SK-N-SH treated with all-trans-retinoic acid at 6 μM for 48 hours (cell line): ENCODE data around the gene TUBGCP5.
"Not testable (repeated sequence)": the region's sequence is repeated elsewhere in the genome, so short reads cannot be mapped to it uniquely, and the experiment has no call there.

ENCODE experiments used
- ATAC-seq: fragments of 200-7000 bp; cut with Tn5 transposase; 3 replicates; pipeline ENCODE4 v1.9.1; 2020; ENCODE audit warnings: mild to moderate bottlenecking, moderate library complexity
- ARNTL ChIP-seq: fragments of 450-650 bp; formaldehyde crosslinking; IDR thresholded peaks from 2 replicates; pipeline ENCODE4 v1.5.0; 2020; ENCODE audit warnings: low read depth, mild to moderate bottlenecking, moderate library complexity, borderline replicate concordance
- CSDC2 ChIP-seq: fragments of 250-450 bp; sonication (Bioruptor Pico); IDR thresholded peaks from 2 replicates; pipeline ENCODE4 v1.5.0; 2020; ENCODE audit warnings: mild to moderate bottlenecking, moderate library complexity
- CSRNP3 ChIP-seq: fragments of 250-450 bp; sonication (Bioruptor Pico); IDR thresholded peaks from 2 replicates; pipeline ENCODE4 v1.5.1; 2021; ENCODE audit warnings: mild to moderate bottlenecking, moderate library complexity
- GLIS3 ChIP-seq: fragments of 250-450 bp; sonication (Bioruptor Pico); IDR thresholded peaks from 2 replicates; pipeline ENCODE4 v1.5.0; 2020; ENCODE audit warnings: mild to moderate bottlenecking, moderate library complexity
- OSR1 ChIP-seq: fragments of 250-450 bp; sonication (Bioruptor Pico); IDR thresholded peaks from 2 replicates; pipeline ENCODE4 v1.8.0; 2022; ENCODE audit warnings: moderate library complexity, mild to moderate bottlenecking, inconsistent platforms
- PPARA ChIP-seq: fragments of 250-450 bp; sonication (Bioruptor Pico); IDR thresholded peaks from 2 replicates; pipeline ENCODE4 v1.5.0; 2020; ENCODE audit warnings: mild to moderate bottlenecking, borderline replicate concordance
- RARB ChIP-seq: fragments of 250-450 bp; sonication (Bioruptor Pico); IDR thresholded peaks from 2 replicates; pipeline ENCODE4 v1.8.0; 2021; ENCODE audit warnings: mild to moderate bottlenecking, moderate library complexity
- TOX ChIP-seq: fragments of 250-450 bp; sonication (Bioruptor Pico); IDR thresholded peaks from 2 replicates; pipeline ENCODE4 v1.8.0; 2021; ENCODE audit warnings: mild to moderate bottlenecking, moderate library complexity, borderline replicate concordance
- TSHZ2 ChIP-seq: fragments of 250-450 bp; sonication (Bioruptor Pico); IDR thresholded peaks from 2 replicates; pipeline ENCODE4 v1.5.0; 2020; ENCODE audit warnings: mild to moderate bottlenecking, moderate library complexity
- ZC3H10 ChIP-seq: fragments of 250-450 bp; sonication (Bioruptor Pico); IDR thresholded peaks from 2 replicates; pipeline ENCODE4 v1.5.1; 2021; ENCODE audit warnings: mild to moderate bottlenecking, moderate library complexity
- ZFP3 ChIP-seq: fragments of 250-450 bp; sonication (Bioruptor Pico); IDR thresholded peaks from 2 replicates; pipeline ENCODE4 v1.5.0; 2020; ENCODE audit warnings: mild to moderate bottlenecking, moderate library complexity
- ZFP30 ChIP-seq: fragments of 450-650 bp; formaldehyde crosslinking; IDR thresholded peaks from 2 replicates; pipeline ENCODE4 v1.5.0; 2022; ENCODE audit warnings: mild to moderate bottlenecking, moderate library complexity
- ZNF70 ChIP-seq: fragments of 450-650 bp; formaldehyde crosslinking; IDR thresholded peaks from 2 replicates; pipeline ENCODE4 v1.5.0; 2020; ENCODE audit warnings: mild to moderate bottlenecking, moderate library complexity
- TF ChIP-seq, protein P1 (sequence below): fragments of 250-450 bp; sonication (Bioruptor Pico); IDR thresholded peaks from 2 replicates; pipeline ENCODE4 v1.8.0; 2021; ENCODE audit warnings: low read depth, mild to moderate bottlenecking, moderate library complexity, borderline replicate concordance
- TF ChIP-seq, protein P2 (sequence below): fragments of 250-450 bp; sonication (Bioruptor Pico); IDR thresholded peaks from 2 replicates; pipeline ENCODE4 v1.8.0; 2020; ENCODE audit warnings: mild to moderate bottlenecking, moderate library complexity, borderline replicate concordance
- TF ChIP-seq, protein P3 (sequence below): fragments of 250-450 bp; sonication (Bioruptor Pico); IDR thresholded peaks from 2 replicates; pipeline ENCODE4 v1.5.1; 2020; ENCODE audit warnings: low read depth, mild to moderate bottlenecking, moderate library complexity

Gene TUBGCP5

DNA sequence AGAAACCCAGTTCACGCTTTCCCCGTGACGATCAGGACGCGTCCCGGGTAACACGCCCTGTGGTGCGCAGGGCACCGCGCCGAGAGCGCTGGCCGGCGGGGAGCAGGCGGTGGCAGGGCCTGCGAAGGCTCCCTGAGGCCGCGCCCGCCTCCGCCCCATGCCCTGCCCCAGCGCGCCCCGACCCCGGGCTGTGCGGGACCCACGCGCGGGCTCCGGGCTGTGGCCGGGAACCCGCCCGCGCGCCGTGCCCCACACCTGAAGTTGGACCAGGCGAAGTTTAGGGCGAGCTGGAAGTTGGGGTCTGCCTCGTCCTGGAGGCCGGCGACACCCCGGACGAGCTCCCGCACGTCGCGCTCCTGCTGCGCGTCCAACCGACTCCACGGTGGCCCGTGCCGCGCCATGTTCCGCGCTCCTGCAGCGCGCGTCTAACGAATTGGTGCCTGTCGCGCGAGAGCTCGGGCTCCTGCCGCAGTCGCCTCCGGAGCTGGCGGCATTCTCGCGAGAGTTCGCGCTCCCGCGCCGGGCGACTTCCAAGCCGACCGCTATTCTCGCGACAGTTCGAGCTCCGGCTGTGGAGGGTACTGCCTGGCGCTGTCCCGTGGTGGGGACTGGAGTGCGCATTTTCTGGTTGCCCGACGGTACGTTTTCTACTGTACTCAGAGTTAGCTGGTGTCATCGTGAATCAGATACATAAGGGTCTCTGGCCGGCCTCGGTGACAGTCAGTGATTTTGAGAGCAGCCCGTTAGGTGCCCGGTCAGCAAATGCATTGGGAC lies at the start of gene TUBGCP5:
TUBGCP5 (minus strand) TSS at position 427 of the 774 bp plus-strand sequence; CDS start at position 401, 26 bp downstream.
- ATAC-seq: peak; percentile 97
- TF ChIP-seq PPARA (CRISPR knock-in tag) (no peak), ZFP3 (CRISPR knock-in tag) (no peak), CSDC2 (CRISPR knock-in tag) (0 out of 2 replicates have a peak, but pooled peaks have one; percentile 43), CSRNP3 (no peak)

- TF ChIP-seq ZFP30: no peak
- no peak for TF ChIP-seq GLIS3
- TF ChIP-seq ZC3H10: no peak
- no peak for TF ChIP-seq ZFP3 (CRISPR knock-in tag)
- TF ChIP-seq, protein P1, sequence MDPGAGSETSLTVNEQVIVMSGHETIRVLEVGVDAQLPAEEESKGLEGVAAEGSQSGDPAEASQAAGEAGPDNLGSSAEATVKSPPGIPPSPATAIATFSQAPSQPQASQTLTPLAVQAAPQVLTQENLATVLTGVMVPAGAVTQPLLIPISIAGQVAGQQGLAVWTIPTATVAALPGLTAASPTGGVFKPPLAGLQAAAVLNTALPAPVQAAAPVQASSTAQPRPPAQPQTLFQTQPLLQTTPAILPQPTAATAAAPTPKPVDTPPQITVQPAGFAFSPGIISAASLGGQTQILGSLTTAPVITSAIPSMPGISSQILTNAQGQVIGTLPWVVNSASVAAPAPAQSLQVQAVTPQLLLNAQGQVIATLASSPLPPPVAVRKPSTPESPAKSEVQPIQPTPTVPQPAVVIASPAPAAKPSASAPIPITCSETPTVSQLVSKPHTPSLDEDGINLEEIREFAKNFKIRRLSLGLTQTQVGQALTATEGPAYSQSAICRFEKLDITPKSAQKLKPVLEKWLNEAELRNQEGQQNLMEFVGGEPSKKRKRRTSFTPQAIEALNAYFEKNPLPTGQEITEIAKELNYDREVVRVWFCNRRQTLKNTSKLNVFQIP: no peak
- no peak for TF ChIP-seq CSRNP3
- no peak for TF ChIP-seq TSHZ2 (CRISPR knock-in tag)
- no peak for TF ChIP-seq ZNF70
- TF ChIP-seq, all 23 proteins: peak for 0
Observed at GRCh38 chr15:23083115-23083514, 43.7 kb upstream of the TUBGCP5 start.

GRCh38 chr15:23081996-23082737 lies 42.8 kb upstream of the TUBGCP5 start:
- ATAC-seq: not testable (repeated sequence)

More at GRCh38 chr15:23083115-23083514, 43.7 kb upstream of the TUBGCP5 start:
- no peak for ATAC-seq

DNA sequence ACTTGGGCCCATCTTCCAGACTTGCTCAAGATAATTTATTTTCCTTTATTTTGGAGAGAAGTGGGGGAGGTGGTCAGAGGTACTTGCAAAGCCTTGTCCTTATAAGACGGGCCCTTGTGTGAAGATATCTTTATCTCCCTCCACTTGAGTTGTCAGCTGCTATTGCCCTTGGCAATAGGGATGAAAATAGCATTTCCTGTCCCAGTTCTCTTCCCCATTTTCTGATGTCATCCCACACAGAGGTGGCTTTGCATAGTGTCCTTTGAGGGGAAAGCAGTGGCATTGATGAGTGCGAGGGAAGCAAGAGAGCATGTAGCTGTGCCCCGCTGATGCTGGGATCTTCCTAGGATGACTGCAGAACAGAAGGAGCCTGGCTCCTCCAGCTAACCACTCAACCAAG lies 41.9 kb upstream of the TUBGCP5 start:
- ATAC-seq: no peak
- TF ChIP-seq ZFP30 (no peak), OSR1 (CRISPR knock-in tag) (no peak), TOX (CRISPR knock-in tag) (no peak), CSRNP3 (no peak), ZFP3 (CRISPR knock-in tag) (no peak), TSHZ2 (CRISPR knock-in tag) (no peak), ZNF70 (no peak), RARB (CRISPR knock-in tag) (no peak), ARNTL (CRISPR knock-in tag) (no peak)
- TF ChIP-seq, protein P2, sequence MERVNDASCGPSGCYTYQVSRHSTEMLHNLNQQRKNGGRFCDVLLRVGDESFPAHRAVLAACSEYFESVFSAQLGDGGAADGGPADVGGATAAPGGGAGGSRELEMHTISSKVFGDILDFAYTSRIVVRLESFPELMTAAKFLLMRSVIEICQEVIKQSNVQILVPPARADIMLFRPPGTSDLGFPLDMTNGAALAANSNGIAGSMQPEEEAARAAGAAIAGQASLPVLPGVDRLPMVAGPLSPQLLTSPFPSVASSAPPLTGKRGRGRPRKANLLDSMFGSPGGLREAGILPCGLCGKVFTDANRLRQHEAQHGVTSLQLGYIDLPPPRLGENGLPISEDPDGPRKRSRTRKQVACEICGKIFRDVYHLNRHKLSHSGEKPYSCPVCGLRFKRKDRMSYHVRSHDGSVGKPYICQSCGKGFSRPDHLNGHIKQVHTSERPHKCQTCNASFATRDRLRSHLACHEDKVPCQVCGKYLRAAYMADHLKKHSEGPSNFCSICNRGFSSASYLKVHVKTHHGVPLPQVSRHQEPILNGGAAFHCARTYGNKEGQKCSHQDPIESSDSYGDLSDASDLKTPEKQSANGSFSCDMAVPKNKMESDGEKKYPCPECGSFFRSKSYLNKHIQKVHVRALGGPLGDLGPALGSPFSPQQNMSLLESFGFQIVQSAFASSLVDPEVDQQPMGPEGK (CRISPR knock-in tag): no peak
- TF ChIP-seq, protein P3, sequence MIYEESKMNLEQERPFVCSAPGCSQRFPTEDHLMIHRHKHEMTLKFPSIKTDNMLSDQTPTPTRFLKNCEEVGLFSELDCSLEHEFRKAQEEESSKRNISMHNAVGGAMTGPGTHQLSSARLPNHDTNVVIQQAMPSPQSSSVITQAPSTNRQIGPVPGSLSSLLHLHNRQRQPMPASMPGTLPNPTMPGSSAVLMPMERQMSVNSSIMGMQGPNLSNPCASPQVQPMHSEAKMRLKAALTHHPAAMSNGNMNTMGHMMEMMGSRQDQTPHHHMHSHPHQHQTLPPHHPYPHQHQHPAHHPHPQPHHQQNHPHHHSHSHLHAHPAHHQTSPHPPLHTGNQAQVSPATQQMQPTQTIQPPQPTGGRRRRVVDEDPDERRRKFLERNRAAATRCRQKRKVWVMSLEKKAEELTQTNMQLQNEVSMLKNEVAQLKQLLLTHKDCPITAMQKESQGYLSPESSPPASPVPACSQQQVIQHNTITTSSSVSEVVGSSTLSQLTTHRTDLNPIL (CRISPR knock-in tag): no peak
